Ovary (tissue), 3 donors: ENCODE results near the gene SLC39A13.

Source experiments
- CTCF ChIP-seq, 3 donors: fragments of 450-650 bp in 2 of 3; fragments of 200-600 bp in 1 of 3; IDR thresholded peaks; one replicate each; pipeline versions ENCODE4 v1.5.1 to v1.8.0; 2016 to 2022; ENCODE audit warnings: antibody characterized with exemption in 3 of 3, mild to moderate bottlenecking in 1 of 3
- POLR2A ChIP-seq: fragments of 450-650 bp; IDR thresholded peaks from one replicate; pipeline ENCODE4 v1.6.1; 2017; ENCODE audit warnings: antibody characterized with exemption, mild to moderate bottlenecking, moderate library complexity
- donor health status: DM: no; HTN: no; CAD: no.

- TF ChIP-seq CTCF (IDR thresholded peaks at IDR 0.05): no peak
- no peak for TF ChIP-seq POLR2A
These were observed 28.3 kb upstream of the SLC39A13 start for GRCh38 chr11:47380078-47380477.
